ENCODE results near the gene UBD. TPM values are rescaled to one million over a fixed set of nuclear protein-coding genes. Genes with fewer than 3 reads are reported as not detected.

The UBD gene
- total RNA-seq, 2 experiments from 2014 or later, result not detected

DNA sequence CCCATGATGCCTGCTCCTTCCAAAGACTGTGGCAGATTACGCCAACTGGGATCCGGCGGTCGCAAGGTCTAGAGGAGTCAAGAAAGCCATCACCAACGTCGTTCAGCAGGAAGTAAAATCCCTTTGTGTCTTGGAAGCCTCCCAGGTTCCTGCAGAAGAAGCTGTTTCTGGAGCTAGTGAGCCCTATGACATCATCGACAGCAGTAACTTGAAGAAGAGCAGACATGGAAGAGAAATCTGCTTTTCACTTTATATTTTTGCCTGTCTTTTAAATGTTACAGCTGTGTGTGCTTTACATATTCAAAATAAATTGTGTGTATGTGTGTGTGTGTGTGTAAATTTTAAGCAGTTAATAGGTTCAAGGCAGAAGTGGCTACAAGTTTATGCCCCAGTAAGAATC, 18.0 kb upstream of the UBD start:
- no peak for DNase-seq
- POLR2A ChIA-PET, result no interaction called here
- H3K4me1 Mint-ChIP-seq, result no peaks in the 10 kb centered on the region
- H3K9me3 Mint-ChIP-seq, result no peaks in the 10 kb centered on the region
- no peak overlapping the region for H3K27ac Mint-ChIP-seq
- ATAC-seq (ENCODE audit: low read depth), result no peak
- H3K4me3 Mint-ChIP-seq, result no peak overlapping the region
- peaks cover 13% of the 10 kb centered on the region for H3K27me3 Mint-ChIP-seq
- no peaks in the 10 kb centered on the region for H3K36me3 Mint-ChIP-seq

DNA sequence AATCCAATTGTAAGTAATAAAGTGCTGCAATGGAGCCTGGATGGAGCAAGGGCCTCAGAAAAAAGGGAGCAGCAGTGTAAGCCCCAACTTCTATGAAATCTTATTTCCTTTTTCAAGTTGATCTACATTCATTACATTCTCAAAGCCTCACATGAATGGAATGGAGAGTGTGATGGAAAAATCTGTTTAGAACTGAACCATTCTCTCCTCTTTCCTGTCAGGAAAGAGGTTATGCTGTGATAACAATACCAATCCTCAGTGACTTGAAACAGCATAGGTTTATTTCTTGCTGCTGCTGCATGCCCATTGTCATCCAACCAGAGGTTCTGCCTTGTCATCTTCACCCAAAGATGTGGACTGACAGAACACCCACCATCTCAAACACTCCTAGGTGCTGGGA, 16.5 kb upstream of the UBD start:
- Mint-ChIP-seq H3K36me3 (no peaks in the 10 kb centered on the region), H3K9me3 (no peaks in the 10 kb centered on the region), H3K4me1 (no peaks in the 10 kb centered on the region), H3K27me3 (peaks cover 26% of the 10 kb centered on the region), H3K4me3 (no peak overlapping the region), H3K27ac (no peak overlapping the region)
- ATAC-seq (ENCODE audit: low read depth) (no peak), DNase-seq (no peak)
- POLR2A ChIA-PET, result no interaction called here

DNA sequence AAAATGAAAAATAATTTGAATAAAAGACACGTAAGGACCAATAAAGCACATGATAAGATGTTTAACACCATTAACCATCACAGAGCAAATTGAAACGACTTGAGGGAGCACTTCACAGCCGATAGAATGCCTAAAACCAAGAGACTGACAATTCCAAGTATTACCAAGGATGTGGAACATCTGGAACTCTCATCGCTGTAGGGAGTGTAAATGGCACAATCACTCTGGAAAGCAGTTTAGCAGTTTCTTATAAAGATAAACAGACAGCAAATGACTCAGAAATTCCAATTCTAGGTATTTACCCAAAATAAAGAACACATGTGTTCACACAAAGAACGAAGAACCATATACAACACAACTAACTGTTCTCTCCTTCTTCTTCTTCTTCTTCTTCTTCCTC, 8.5 kb upstream of the UBD start:
- Mint-ChIP-seq H3K4me3 (no peak overlapping the region), H3K36me3 (no peaks in the 10 kb centered on the region), H3K27me3 (peaks cover 35% of the 10 kb centered on the region), H3K4me1 (peaks cover 4% of the 10 kb centered on the region), H3K9me3 (no peaks in the 10 kb centered on the region), H3K27ac (no peak overlapping the region)
- DNase-seq, result no peak
- no peak for ATAC-seq (ENCODE audit: low read depth)
- POLR2A ChIA-PET, result no interaction called here

DNA sequence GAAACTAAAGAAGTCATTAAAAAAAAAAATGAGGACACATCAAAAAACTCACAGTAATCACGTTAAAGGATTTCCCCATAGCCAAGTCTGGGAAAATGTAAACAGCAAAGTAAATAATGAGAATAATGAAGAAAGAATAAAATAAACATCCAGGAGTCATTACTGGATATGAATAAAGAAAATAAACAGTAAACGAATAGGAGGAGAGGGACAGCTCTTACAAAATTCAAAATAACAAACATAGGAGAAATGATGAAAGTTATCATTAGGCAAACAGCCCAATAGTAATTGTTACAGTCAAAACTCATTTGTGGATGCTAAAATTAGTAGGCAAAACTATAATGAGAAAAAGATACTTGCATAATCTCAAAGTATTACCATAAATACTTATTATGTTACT, 8.0 kb upstream of the UBD start:
- peaks cover 4% of the 10 kb centered on the region for H3K4me1 Mint-ChIP-seq
- POLR2A ChIA-PET, result no interaction called here
- H3K9me3 Mint-ChIP-seq, result peaks cover under 1% of the 10 kb centered on the region
- ATAC-seq (ENCODE audit: low read depth), result no peak
- peaks cover 35% of the 10 kb centered on the region for H3K27me3 Mint-ChIP-seq
- H3K4me3 Mint-ChIP-seq, result no peak overlapping the region
- no peaks in the 10 kb centered on the region for H3K36me3 Mint-ChIP-seq
- no peak for DNase-seq
- no peak overlapping the region for H3K27ac Mint-ChIP-seq

DNA sequence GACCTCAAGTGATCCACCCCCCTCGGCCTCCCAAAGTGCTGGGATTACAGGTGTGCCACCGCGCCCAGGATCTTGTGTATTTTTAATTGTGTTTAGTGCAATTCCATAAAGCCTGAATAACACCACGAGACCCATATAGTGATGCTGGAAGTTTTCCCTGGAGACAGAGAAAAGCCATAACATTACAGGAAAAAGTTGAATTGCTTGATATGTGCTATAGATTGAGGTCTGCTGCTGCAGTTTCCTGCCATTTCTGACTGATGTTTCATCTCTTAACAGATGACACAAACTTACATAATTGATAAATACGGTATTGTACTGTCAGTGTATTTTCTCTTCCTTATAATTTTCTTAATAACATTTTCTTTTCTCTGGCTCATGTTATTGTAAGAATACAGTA, 7.3 kb upstream of the UBD start:
- H3K4me1 Mint-ChIP-seq, result peaks cover 4% of the 10 kb centered on the region
- H3K27me3 Mint-ChIP-seq, result peaks cover 33% of the 10 kb centered on the region
- H3K9me3 Mint-ChIP-seq, result peaks cover 2% of the 10 kb centered on the region
- H3K36me3 Mint-ChIP-seq, result no peaks in the 10 kb centered on the region
- POLR2A ChIA-PET, result no interaction called here
- no peak for DNase-seq
- H3K27ac Mint-ChIP-seq, result no peak overlapping the region
- H3K4me3 Mint-ChIP-seq, result no peak overlapping the region
- no peak for ATAC-seq (ENCODE audit: low read depth)

DNA sequence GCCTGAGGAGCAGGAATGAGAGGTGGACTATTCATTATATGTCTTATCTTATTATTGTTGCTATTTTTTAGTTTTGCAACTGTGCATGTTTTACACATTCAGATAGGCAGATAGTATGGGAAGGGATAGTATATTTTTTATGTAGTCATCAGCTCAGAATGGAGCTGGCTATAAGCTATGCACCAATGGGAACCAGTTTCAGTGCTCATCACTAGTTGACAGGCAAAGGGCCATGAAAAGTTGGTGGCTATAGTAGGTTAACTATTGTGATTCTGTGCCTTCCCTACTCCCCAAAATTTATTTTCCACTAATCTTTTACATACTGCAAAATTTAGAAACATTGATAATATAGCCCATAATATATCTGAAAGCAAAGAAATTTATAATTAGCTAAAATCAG, 5.3 kb upstream of the UBD start:
- Mint-ChIP-seq H3K9me3 (peaks cover 2% of the 10 kb centered on the region), H3K4me3 (no peak overlapping the region), H3K27me3 (peaks cover 29% of the 10 kb centered on the region), H3K27ac (no peak overlapping the region), H3K36me3 (no peaks in the 10 kb centered on the region), H3K4me1 (peaks cover 4% of the 10 kb centered on the region)
- no peak for ATAC-seq (ENCODE audit: low read depth)
- no peak for DNase-seq
- POLR2A ChIA-PET, result no interaction called here

DNA sequence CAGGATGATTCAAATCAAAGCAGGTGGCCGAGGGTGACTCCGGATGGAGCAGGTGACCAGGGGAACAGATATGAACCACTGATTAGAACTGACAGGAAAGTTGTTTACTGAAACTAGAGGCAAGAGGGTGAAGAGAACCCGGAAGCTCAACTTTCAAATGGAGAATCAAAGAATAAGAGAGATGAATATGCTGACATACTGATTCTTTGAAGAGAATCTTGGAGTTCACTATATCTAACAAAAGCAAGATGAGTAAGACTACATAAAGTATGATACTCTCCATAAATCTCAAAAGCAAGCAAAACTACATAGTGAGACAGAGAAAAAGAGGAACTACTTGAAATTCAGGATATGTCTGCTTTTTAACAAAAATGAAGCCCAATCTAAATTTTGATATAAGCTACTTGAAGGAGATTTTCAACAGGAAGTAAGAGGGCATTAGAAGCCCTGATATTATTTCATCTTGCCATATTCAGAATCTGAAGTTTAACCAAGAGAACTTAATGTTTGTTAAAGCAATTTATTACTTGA, 4.0 kb upstream of the UBD start:
- Mint-ChIP-seq H3K4me1 (peaks cover 4% of the 10 kb centered on the region), H3K9me3 (peaks cover 2% of the 10 kb centered on the region), H3K36me3 (no peaks in the 10 kb centered on the region), H3K27me3 (peaks cover 34% of the 10 kb centered on the region), H3K27ac (no peak overlapping the region), H3K4me3 (no peak overlapping the region)
- POLR2A ChIA-PET, result no interaction called here
- ATAC-seq (ENCODE audit: low read depth) (no peak), DNase-seq (no peak)

DNA sequence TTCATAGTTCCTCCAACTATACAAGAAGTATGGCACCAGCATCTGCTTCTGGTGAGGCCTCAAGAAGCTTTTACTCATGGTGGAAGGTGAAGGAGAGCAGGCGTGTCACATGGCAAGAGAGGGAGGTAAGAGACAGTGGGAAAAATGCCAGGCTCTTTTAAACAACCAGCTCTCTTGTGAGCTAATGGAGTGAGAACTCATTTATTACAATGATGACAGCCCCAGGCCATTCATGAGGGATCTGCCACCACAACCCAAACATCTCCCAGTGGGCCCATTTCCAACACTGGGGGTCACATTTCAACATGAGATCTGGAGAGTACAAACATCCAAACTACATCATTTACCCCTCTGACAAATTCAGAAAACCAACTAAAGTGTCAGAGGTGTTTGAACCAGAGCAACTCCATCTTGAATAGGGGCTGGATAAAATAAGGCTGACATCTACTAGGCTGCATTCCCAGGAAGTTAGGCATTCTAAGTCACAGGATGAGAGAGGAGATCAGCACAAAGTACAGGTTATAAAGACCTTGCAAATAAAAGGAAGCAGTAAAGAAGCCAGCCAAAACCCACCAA, 2.2 kb upstream of the UBD start:
- no peak overlapping the region for H3K27ac Mint-ChIP-seq
- peaks cover 28% of the 10 kb centered on the region for H3K27me3 Mint-ChIP-seq
- no peak for ATAC-seq (ENCODE audit: low read depth)
- peaks cover 4% of the 10 kb centered on the region for H3K4me1 Mint-ChIP-seq
- no peaks in the 10 kb centered on the region for H3K36me3 Mint-ChIP-seq
- no peak for DNase-seq
- POLR2A ChIA-PET, result no interaction called here
- peaks cover 2% of the 10 kb centered on the region for H3K9me3 Mint-ChIP-seq
- H3K4me3 Mint-ChIP-seq, result no peak overlapping the region

DNA sequence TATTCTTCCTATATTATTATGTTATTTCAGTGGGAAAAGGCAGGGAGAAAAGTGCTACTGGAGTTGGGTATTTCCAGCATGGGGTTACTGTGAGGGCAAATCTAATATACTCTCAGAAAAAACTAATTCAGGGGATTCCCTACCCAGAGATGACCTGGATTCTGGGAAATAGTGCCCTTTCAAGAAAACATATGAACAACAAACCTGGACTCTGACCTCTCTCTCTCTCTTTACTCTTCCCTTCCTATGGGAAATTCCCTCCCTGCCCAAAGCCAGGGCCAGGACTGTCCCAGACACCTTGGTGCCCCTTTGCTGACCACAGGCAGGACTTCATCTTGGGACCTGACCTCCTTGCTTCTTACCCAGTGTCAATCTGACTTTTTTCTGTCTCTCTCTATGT, 1.6 kb upstream of the UBD start:
- POLR2A ChIA-PET, result no interaction called here
- Mint-ChIP-seq H3K9me3 (peaks cover 2% of the 10 kb centered on the region), H3K4me1 (peaks cover 4% of the 10 kb centered on the region), H3K27ac (no peak overlapping the region), H3K36me3 (no peaks in the 10 kb centered on the region), H3K27me3 (peaks cover 26% of the 10 kb centered on the region), H3K4me3 (no peak overlapping the region)
- no peak for DNase-seq
- ATAC-seq (ENCODE audit: low read depth), result no peak

DNA sequence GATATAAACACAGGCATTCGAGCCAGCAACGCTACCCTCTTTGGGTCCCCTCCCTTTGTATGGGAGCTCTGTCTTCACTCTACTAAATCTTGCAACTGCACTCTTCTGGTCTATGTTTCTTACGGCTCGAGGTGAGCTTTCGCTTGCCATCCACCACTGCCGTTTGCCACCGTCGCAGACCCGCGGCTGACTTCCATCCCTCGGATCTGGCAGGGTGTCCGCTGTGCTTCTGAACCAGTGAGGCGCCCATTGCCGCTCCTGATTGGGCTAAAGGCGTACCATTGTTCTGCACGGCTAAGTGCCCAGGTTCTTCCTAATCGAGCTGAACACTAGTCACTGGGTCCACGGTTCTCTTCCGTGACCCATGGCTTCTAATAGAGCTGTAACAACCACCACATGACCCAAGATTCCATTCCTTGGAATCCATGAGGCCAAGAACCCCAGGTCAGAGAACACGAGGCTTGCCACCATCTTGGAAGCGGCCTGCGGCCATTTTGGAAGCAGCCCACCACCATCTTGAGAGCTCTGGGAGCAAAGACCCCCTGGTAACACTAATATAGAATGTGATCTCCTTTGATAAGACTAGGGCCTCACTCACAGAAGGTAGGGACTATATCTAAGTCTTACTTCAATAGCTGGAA, 973 bp downstream of the UBD start:
- no peak overlapping the region for H3K27ac Mint-ChIP-seq
- peaks cover 3% of the 10 kb centered on the region for H3K36me3 Mint-ChIP-seq
- H3K9me3 Mint-ChIP-seq, result peaks cover 2% of the 10 kb centered on the region
- no peak overlapping the region for H3K4me3 Mint-ChIP-seq
- no peak for DNase-seq
- peaks cover 5% of the 10 kb centered on the region for H3K4me1 Mint-ChIP-seq
- H3K27me3 Mint-ChIP-seq, result peaks cover 50% of the 10 kb centered on the region
- POLR2A ChIA-PET, result interaction anchor here (0.5 kb wide), 1 partner anchor 634 kb away, joined by 3 read pairs; no protein-coding TSS in a partner anchor
- no peak for ATAC-seq (ENCODE audit: low read depth)

DNA sequence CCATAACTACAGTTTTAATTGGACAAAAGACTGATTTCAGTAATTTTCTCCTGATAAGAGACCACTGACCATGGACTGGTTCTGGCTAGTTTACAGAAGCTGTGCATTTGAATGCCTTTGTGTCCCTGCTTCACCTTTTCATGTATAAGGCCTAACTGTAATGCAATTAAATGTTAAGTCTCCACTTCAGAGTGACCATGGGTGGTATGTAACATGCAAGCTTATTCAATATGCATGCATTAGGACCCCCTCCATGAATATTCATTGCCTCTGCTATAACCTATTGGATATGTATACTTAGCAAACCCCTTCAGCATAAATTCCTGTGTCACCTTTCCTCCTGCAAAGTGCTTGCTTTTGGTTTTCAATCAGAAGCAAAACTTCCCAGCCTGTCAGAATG, 2.2 kb downstream of the UBD start:
- no peaks in the 10 kb centered on the region for H3K9me3 Mint-ChIP-seq
- H3K4me1 Mint-ChIP-seq, result peaks cover 11% of the 10 kb centered on the region
- H3K4me3 Mint-ChIP-seq, result no peak overlapping the region
- peaks cover 4% of the 10 kb centered on the region for H3K36me3 Mint-ChIP-seq
- H3K27ac Mint-ChIP-seq, result no peak overlapping the region
- DNase-seq, result no peak
- POLR2A ChIA-PET, result no interaction called here
- peaks cover 50% of the 10 kb centered on the region for H3K27me3 Mint-ChIP-seq
- ATAC-seq (ENCODE audit: low read depth), result no peak

DNA sequence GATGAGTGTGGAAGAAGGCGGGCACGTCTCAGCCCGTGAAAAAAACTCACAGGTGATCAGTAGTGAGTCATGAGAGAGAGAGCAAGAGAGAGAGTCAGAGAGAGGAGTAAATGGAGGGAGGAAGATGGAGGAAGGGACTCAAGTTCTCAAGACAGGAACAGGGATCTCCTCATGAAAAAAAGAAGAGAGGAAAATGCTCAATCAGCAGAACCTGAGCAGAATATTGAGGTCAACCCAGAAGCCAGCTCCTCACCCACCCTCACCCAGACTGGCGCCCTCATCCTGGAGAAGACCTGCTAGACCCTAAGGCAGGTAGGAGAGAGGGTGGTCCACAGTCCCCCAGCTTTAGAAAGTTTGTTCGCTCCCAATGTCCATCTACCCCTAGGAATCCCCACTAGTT, 4.8 kb downstream of the UBD start:
- no peak overlapping the region for H3K4me3 Mint-ChIP-seq

DNA sequence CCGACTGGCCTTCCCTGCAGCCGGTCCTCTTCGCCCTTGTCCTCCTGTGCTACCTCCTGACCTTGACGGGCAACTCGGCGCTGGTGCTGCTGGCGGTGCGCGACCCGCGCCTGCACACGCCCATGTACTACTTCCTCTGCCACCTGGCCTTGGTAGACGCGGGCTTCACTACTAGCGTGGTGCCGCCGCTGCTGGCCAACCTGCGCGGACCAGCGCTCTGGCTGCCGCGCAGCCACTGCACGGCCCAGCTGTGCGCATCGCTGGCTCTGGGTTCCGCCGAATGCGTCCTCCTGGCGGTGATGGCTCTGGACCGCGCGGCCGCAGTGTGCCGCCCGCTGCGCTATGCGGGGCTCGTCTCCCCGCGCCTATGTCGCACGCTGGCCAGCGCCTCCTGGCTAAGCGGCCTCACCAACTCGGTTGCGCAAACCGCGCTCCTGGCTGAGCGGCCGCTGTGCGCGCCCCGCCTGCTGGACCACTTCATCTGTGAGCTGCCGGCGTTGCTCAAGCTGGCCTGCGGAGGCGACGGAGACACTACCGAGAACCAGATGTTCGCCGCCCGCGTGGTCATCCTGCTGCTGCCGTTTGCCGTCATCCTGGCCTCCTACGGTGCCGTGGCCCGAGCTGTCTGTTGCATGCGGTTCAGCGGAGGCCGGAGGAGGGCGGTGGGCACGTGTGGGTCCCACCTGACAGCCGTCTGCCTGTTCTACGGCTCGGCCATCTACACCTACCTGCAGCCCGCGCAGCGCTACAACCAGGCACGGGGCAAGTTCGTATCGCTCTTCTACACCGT, 6.1 kb downstream of the UBD start:
- Mint-ChIP-seq H3K27ac (peak overlapping the region; percentile 27), H3K4me3 (peak overlapping the region; percentile 66), H3K4me1 (peaks cover 11% of the 10 kb centered on the region), H3K36me3 (peaks cover 4% of the 10 kb centered on the region), H3K27me3 (peaks cover 42% of the 10 kb centered on the region), H3K9me3 (no peaks in the 10 kb centered on the region)
- ATAC-seq (ENCODE audit: low read depth) (peak; percentile 53), DNase-seq (peak; percentile 49)
- POLR2A ChIA-PET, result no interaction called here

More for the DNA sequence above, 4.8 kb downstream of the UBD start:
- no peak overlapping the region for H3K27ac Mint-ChIP-seq
- H3K36me3 Mint-ChIP-seq, result peaks cover 4% of the 10 kb centered on the region
- POLR2A ChIA-PET, result no interaction called here
- no peaks in the 10 kb centered on the region for H3K9me3 Mint-ChIP-seq
- ATAC-seq (ENCODE audit: low read depth) (no peak), DNase-seq (no peak)
- H3K4me1 Mint-ChIP-seq, result peaks cover 11% of the 10 kb centered on the region
- H3K27me3 Mint-ChIP-seq, result peaks cover 51% of the 10 kb centered on the region

All from activated naive CD8-positive, alpha-beta T cell treated with anti-CD3 and anti-CD28 coated beads, Interleukin-2, amount 10 ng/mL, durations not matched to agents 7 days and 5 days (primary cell).